Measurements from ENCODE around the gene KLF17.

The KLF17 gene

GRCh38 chr1:44151808-44152207 is 33.2 kb downstream of the KLF17 start:
- no peak for TF ChIP-seq GATA1 (IDR thresholded peaks at IDR 0.05; ENCODE audit: low read depth, low read length)
- no peak for TF ChIP-seq POLR2A (IDR thresholded peaks at IDR 0.05; ENCODE audit: low read length)
- DNase-seq = no peak

- DNase-seq = no peak
- TF ChIP-seq GATA1 (IDR thresholded peaks at IDR 0.05; ENCODE audit: low read depth, low read length) (no peak), POLR2A (IDR thresholded peaks at IDR 0.05; ENCODE audit: low read length) (no peak)
These were observed 34.1 kb downstream of the KLF17 start for GRCh38 chr1:44152692-44153091.

GRCh38 chr1:44154049-44154448 is 35.4 kb downstream of the KLF17 start:
- no peak for DNase-seq
- TF ChIP-seq GATA1 (IDR thresholded peaks at IDR 0.05; ENCODE audit: low read depth, low read length) = no peak
- no peak for TF ChIP-seq POLR2A (IDR thresholded peaks at IDR 0.05; ENCODE audit: low read length)

GRCh38 chr1:44157903-44158302 is 39.3 kb downstream of the KLF17 start:
- TF ChIP-seq POLR2A (IDR thresholded peaks at IDR 0.05; ENCODE audit: low read length) = no peak
- TF ChIP-seq GATA1 (IDR thresholded peaks at IDR 0.05; ENCODE audit: low read depth, low read length) = no peak
- DNase-seq = no peak

GRCh38 chr1:44158871-44159270 is 40.2 kb downstream of the KLF17 start:
- DNase-seq = no peak
- TF ChIP-seq GATA1 (IDR thresholded peaks at IDR 0.05; ENCODE audit: low read depth, low read length) (no peak), POLR2A (IDR thresholded peaks at IDR 0.05; ENCODE audit: low read length) (no peak)

- TF ChIP-seq GATA1 (IDR thresholded peaks at IDR 0.05; ENCODE audit: low read depth, low read length) (no peak), POLR2A (IDR thresholded peaks at IDR 0.05; ENCODE audit: low read length) (no peak)
- DNase-seq = no peak
These were observed 42.9 kb downstream of the KLF17 start for GRCh38 chr1:44161546-44161945.

GRCh38 chr1:44168520-44169098 is 50.0 kb downstream of the KLF17 start:
- no peak for TF ChIP-seq POLR2A (IDR thresholded peaks at IDR 0.05; ENCODE audit: low read length)
- TF ChIP-seq GATA1 (IDR thresholded peaks at IDR 0.05; ENCODE audit: low read depth, low read length) = no peak
- no peak for DNase-seq

GRCh38 chr1:44170281-44170823 is 51.7 kb downstream of the KLF17 start:
- TF ChIP-seq POLR2A (IDR thresholded peaks at IDR 0.05; ENCODE audit: low read length) (no peak), GATA1 (IDR thresholded peaks at IDR 0.05; ENCODE audit: low read depth, low read length) (no peak)
- DNase-seq = no peak

- no peak for DNase-seq
- no peak for TF ChIP-seq POLR2A (IDR thresholded peaks at IDR 0.05; ENCODE audit: low read length)
- no peak for TF ChIP-seq GATA1 (IDR thresholded peaks at IDR 0.05; ENCODE audit: low read depth, low read length)
These were observed 56.0 kb downstream of the KLF17 start for GRCh38 chr1:44174630-44175029.
